GM23338 (cell line): ENCODE measurements around the gene COPB2.

Experiments used
- CTCF ChIP-seq, 2 experiments: fragments of 200-600 bp in 1 of 2; sonication (generic) in 1 of 2; conservative IDR thresholded peaks; 2 replicates each; pipeline versions ENCODE4 v1.5.1 to v1.6.1; 2016 to 2017; ENCODE audit warnings: antibody characterized with exemption in 2 of 2, low read depth in 2 of 2, mild to moderate bottlenecking in 2 of 2, moderate library complexity in 1 of 2
- REST ChIP-seq: IDR thresholded peaks from one replicate; pipeline ENCODE4 v1.6.1; 2018; ENCODE audit warnings: antibody characterized with exemption; ENCODE audit not compliant: unreplicated experiment

DNA sequence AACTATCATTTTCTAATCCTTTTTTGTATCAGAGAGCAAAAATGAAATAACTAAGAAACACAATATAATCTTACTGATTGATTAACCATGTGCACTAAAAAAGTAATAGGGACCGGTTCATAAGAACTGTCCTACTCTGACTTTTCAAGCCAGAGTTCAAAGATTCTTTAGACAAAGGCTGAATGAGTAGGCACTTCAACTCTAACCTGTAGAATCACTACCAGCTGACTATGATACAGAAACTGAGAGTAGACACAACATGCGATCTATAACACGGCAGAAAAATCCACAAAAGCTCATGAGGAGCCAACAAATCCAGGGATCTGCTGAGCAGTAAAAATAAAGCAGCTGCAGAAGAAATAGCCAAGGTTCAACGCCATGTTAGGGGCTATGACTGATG is 8.9 kb downstream of the COPB2 start:
- TF ChIP-seq CTCF (conservative IDR thresholded peaks at IDR 0.05; ENCODE audit: low read depth in 2 of 2) (no peak), REST (no peak)
